ENCODE measurements around the gene EML6.

DNA sequence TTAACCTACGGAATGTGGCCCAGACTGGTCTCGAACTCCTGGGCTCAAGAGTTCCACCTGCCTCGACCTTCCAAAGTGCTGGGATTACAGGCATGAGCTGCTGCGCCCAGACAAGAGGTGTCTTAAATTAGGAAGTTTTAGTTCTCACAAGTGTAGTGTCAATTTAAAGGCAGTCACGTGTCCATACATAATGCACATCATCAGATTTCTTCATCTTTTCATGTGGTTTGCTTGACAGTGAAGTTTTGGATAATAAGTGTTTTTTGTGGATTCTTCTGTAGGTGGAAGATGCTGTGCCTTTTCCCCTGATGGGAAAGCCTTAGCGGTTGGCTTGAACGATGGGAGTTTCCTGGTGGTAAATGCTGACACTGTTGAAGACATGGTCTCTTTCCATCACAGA, 179.3 kb downstream of the EML6 start:
- TF ChIP-seq POLR2A (IDR thresholded peaks at IDR 0.05) (no peak), CTCF (IDR thresholded peaks at IDR 0.05) (no peak)
